Mesothelial cell of epicardium (in vitro differentiated cells): Measurements from ENCODE around the gene RPL38. TPM values are rescaled to one million over a fixed set of nuclear protein-coding genes. Genes with fewer than 3 reads are reported as not detected.

Source experiments
- DNase-seq, 2 experiments: peaks; one replicate each; pipeline ENCODE4 v3.0.0; 2021; ENCODE audit warnings: low spot score in 2 of 2; ENCODE audit not compliant: unreplicated experiment in 2 of 2
- H3K27ac Mint-ChIP-seq: 2 replicates; pipeline ENCODE4 v1.8.0; 2021; ENCODE audit warnings: mixed read lengths
- H3K27me3 Mint-ChIP-seq: 2 replicates; pipeline ENCODE4 v1.8.0; 2021; ENCODE audit warnings: low read depth, mixed read lengths
- H3K36me3 Mint-ChIP-seq: 2 replicates; pipeline ENCODE4 v1.8.0; 2021; ENCODE audit warnings: mixed read lengths
- H3K4me1 Mint-ChIP-seq: 2 replicates; pipeline ENCODE4 v1.8.0; 2021; ENCODE audit warnings: mixed read lengths
- H3K4me3 Mint-ChIP-seq: 2 replicates; pipeline ENCODE4 v1.8.0; 2021; ENCODE audit warnings: mild to moderate bottlenecking, moderate library complexity, mixed read lengths
- H3K9me3 Mint-ChIP-seq: 2 replicates; pipeline ENCODE4 v1.8.0; 2021; ENCODE audit warnings: mixed read lengths
- total RNA-seq: library from RNA; stranded (reverse); gene quantifications from 3 replicates; pipeline ENCODE4 v1.2.1, GENCODE V29; 2021
- TF ChIP-seq, protein P1 (sequence below): fragments of 200-600 bp; sonication (generic); IDR thresholded peaks from one replicate; pipeline ENCODE4 v1.5.0; 2021; ENCODE audit warnings: antibody characterized with exemption; ENCODE audit not compliant: unreplicated experiment

The RPL38 gene
- total RNA-seq, 1 donor from 2014 or later, result 1,016 TPM

DNA sequence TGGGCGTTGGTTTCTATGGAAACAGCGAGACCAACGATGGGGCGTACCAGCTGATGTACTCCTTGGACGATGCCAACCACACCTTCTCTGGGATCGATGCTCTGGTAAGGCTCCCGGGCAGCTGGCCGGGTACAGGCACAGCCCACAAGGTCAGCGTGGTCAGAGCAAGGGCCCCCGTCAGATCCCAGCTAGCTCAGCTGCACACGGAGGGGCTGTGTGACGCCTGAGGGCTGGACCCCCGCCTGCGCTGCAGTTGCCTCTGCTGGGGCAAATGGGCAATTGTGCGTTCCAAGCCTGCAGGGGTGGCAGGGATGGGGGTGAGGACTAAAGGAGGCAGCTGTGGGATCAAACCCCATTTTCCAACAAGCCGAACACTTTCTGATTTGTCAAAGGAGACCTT lies 27.4 kb downstream of the RPL38 start:
- Mint-ChIP-seq H3K9me3 (no peaks in the 10 kb centered on the region), H3K4me1 (peaks cover 2% of the 10 kb centered on the region), H3K36me3 (no peaks in the 10 kb centered on the region), H3K27me3 (peaks cover 7% of the 10 kb centered on the region), H3K4me3 (no peak overlapping the region), H3K27ac (no peak overlapping the region)
- TF ChIP-seq, protein P1, sequence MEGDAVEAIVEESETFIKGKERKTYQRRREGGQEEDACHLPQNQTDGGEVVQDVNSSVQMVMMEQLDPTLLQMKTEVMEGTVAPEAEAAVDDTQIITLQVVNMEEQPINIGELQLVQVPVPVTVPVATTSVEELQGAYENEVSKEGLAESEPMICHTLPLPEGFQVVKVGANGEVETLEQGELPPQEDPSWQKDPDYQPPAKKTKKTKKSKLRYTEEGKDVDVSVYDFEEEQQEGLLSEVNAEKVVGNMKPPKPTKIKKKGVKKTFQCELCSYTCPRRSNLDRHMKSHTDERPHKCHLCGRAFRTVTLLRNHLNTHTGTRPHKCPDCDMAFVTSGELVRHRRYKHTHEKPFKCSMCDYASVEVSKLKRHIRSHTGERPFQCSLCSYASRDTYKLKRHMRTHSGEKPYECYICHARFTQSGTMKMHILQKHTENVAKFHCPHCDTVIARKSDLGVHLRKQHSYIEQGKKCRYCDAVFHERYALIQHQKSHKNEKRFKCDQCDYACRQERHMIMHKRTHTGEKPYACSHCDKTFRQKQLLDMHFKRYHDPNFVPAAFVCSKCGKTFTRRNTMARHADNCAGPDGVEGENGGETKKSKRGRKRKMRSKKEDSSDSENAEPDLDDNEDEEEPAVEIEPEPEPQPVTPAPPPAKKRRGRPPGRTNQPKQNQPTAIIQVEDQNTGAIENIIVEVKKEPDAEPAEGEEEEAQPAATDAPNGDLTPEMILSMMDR, result no peak
- DNase-seq, result no peak

DNA sequence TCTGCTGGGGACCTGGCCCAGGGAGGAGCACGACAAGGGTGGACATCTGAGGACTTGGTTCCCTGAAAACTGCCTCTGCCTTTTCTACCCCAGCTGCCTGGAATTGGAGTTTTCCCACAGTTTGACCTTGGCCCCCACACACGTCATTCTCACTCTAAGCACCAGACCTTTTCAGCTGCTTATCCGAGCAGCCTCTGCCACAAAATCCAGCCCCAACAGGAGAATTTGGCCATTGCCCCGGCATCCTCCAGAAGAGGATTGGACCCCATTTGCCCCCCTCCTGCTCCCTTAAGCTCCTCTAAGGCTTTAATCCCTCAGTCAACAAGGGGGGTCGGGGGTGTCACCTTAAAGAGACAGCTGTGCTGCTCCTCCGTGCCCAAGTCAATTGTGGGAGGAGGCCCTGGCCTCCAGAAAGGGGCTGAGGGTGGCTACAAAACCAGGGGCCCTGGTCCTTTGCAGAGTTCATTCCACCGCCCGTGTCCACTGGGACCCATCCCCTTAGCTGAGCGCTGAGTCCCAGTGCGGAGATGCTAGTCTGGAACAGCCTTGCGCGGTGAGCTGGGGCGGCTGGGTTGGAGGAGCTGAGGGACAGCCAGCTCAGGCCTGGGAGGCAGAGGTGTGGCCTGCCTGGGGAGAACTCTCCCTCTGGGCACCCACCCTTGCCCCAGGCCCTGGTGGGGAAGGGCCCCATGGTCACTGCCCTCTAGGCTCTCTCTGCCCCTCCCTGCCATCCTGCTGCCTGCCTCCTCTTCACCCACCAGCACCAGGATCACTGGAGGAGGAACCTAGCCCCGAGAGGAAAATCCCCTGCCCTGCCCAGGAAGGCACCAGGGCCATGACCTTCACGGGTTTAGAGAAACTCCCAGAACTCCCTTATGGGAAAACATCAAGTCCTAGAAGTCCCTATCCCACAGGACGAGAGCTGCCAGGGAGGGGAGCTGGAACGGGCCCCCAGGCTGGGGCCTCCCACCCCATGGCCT lies 28.7 kb downstream of the RPL38 start:
- Mint-ChIP-seq H3K9me3 (no peaks in the 10 kb centered on the region), H3K36me3 (no peaks in the 10 kb centered on the region), H3K27ac (no peak overlapping the region), H3K4me1 (peaks cover 2% of the 10 kb centered on the region), H3K27me3 (peaks cover 2% of the 10 kb centered on the region), H3K4me3 (no peak overlapping the region)
- TF ChIP-seq, protein P1, result no peak
- no peak for DNase-seq

DNA sequence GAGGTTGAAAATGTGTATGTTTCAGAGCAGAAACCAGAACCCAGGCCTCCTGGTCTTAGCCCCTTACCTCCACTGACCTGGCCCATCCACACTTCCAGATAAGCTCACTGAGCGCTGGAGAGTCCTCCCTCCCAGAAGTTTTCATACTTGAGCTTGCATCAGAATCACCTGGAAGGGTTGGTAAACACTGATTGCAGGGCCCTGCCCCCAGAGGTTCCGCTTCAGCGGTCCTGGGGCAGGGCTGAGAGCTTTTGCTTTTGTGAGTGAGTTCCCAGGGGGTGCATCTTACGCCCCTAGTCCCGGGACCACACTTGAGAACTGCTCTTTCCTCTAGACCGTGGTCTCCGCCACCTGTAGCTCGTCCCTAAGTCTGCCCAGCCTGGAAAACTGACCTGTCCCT lies 30.5 kb downstream of the RPL38 start:
- TF ChIP-seq, protein P1, result no peak
- Mint-ChIP-seq H3K36me3 (no peaks in the 10 kb centered on the region), H3K27me3 (peaks cover 2% of the 10 kb centered on the region), H3K27ac (no peak overlapping the region), H3K4me1 (peaks cover 2% of the 10 kb centered on the region), H3K4me3 (no peak overlapping the region), H3K9me3 (no peaks in the 10 kb centered on the region)
- DNase-seq, result no peak

DNA sequence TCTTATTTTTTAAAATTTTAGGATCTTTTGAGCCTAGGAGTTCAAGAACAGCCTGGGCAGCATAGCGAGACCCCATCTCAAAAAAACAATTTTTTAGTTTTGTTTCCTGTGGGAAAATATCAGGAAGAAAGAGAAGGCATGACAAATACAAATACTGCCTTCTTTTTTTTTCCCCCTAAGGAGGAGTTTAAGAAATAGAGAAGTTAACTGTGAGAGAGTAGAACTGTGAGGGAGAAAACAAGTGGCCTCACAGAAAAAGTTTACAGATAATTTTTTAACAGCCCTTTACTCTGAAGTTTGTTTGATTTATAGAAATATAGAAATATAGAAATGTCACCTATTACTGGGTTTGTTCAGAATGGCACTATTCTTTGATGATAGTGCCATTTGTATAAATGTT lies 31.0 kb downstream of the RPL38 start:
- H3K27me3 Mint-ChIP-seq, result peaks cover 2% of the 10 kb centered on the region

DNA sequence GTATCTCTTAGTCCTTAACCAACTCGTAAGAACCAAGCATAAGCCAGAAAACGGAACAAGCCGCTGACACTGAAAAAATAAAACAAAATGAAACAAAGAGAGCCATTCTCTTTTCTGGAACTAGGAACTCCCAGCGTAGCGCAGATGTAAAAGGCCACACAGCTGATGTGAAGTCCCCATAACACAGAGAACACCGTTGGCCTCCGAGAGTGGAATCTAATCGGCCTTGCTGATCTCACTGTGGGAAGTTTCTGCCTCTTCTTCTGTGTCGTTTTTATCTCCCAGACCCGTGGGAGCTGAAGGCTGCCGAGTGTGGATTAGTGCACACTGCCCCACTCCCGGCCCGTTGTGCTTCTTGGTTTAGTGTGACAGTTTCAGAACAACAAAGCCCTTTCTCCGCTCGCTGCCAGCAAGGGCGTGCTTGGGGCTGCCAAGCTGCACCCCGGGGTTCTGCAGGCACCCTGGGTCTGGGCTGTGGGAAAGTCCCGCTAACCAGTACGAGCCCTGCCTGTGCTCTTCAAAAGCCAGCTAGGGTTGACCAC lies 31.6 kb downstream of the RPL38 start:
- H3K9me3 Mint-ChIP-seq, result no peaks in the 10 kb centered on the region
- no peak overlapping the region for H3K27ac Mint-ChIP-seq
- H3K4me1 Mint-ChIP-seq, result peaks cover 2% of the 10 kb centered on the region
- no peaks in the 10 kb centered on the region for H3K36me3 Mint-ChIP-seq
- peaks cover 2% of the 10 kb centered on the region for H3K27me3 Mint-ChIP-seq
- no peak overlapping the region for H3K4me3 Mint-ChIP-seq
- DNase-seq, result no peak
- TF ChIP-seq, protein P1, result no peak

More for the DNA sequence above, 31.0 kb downstream of the RPL38 start:
- Mint-ChIP-seq H3K4me1 (peaks cover 2% of the 10 kb centered on the region), H3K27ac (no peak overlapping the region), H3K4me3 (no peak overlapping the region), H3K36me3 (no peaks in the 10 kb centered on the region), H3K9me3 (no peaks in the 10 kb centered on the region)
- TF ChIP-seq, protein P1, result no peak
- no peak for DNase-seq
